Measurements from ENCODE around the gene NDUFB4. TPM values are rescaled to one million over a fixed set of nuclear protein-coding genes. Genes with fewer than 3 reads are reported as not detected.
A peak's percentile ranks its signal among the peaks of the same experiment; 100 is the strongest.

NDUFB4 gene
- total RNA-seq, 4 donors from 2014 or later = 142 to 333 (median 256) TPM

- Histone ChIP-seq H3K27ac (replicated peaks in 1 of 4) (peak overlapping the region; percentile 57 to 62 (median 62)), H3K4me1 (peaks cover 54 to 70% (median 58%) of the 10 kb centered on the region in 4 donors), H3K27me3 (no peaks in the 10 kb centered on the region), H3K4me3 (no peak overlapping the region), H3K9me3 (no peaks in the 10 kb centered on the region), H3K36me3 (no peaks in the 10 kb centered on the region)
- 75% methylated on average over 7 of the region's 7 CpGs for WGBS
- TF ChIP-seq POLR2AphosphoS5 (IDR thresholded peaks at IDR 0.05) (no peak), EP300 (IDR thresholded peaks at IDR 0.05) (no peak), POLR2A (IDR thresholded peaks at IDR 0.05; ENCODE audit: low read depth) (no peak), CTCF (IDR thresholded peaks at IDR 0.05) (no peak)
- no peak for DNase-seq (ENCODE audit: extremely low spot score)
- intact Hi-C loops (cut with DNase I) = loop anchor here (5.0 to 10.0 kb wide), 3 partner anchors 49 to 209 kb away; partner anchors contain the start of genes FSTL1 and LRRC58
These were observed 40.3 kb upstream of the NDUFB4 start for GRCh38 chr3:120555657-120556509.

DNA sequence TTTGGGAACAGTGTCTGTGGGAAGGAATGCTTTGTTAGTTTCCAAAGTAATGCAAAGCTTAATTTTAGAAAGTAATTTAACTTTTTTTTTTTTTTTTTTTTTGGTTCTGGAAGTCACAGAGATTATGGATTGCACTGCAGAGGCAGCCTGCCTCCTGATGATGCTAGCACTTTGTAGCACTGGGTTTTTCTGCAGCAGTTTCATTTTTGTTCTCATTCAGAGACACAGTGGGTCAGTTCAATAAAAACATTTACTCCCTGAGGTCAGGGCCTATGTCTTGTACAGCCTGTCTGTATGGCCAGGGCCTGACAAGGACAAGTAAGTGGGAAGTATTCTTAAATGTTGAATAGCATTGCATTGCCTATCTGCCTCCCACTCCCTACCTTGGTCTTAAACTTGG lies 39.0 kb upstream of the NDUFB4 start:
- H3K36me3 ChIP-seq = no peaks in the 10 kb centered on the region
- no peaks in the 10 kb centered on the region for H3K9me3 ChIP-seq
- H3K4me3 ChIP-seq = no peak overlapping the region
- H3K27ac ChIP-seq (replicated peaks in 1 of 4) = peak overlapping the region; percentile 83 to 88 (median 85)
- no peak for DNase-seq (ENCODE audit: extremely low spot score)
- intact Hi-C loops (cut with DNase I) = loop anchor here (5.0 to 10.0 kb wide), 3 partner anchors 50 to 210 kb away; partner anchors contain the start of genes FSTL1 and LRRC58
- H3K4me1 ChIP-seq = peaks cover 45 to 74% (median 60%) of the 10 kb centered on the region in 4 donors
- TF ChIP-seq CTCF (IDR thresholded peaks at IDR 0.05) (no peak), POLR2A (IDR thresholded peaks at IDR 0.05; ENCODE audit: low read depth) (no peak), EP300 (IDR thresholded peaks at IDR 0.05) (no peak), POLR2AphosphoS5 (IDR thresholded peaks at IDR 0.05) (no peak)
- H3K27me3 ChIP-seq = no peaks in the 10 kb centered on the region

DNA sequence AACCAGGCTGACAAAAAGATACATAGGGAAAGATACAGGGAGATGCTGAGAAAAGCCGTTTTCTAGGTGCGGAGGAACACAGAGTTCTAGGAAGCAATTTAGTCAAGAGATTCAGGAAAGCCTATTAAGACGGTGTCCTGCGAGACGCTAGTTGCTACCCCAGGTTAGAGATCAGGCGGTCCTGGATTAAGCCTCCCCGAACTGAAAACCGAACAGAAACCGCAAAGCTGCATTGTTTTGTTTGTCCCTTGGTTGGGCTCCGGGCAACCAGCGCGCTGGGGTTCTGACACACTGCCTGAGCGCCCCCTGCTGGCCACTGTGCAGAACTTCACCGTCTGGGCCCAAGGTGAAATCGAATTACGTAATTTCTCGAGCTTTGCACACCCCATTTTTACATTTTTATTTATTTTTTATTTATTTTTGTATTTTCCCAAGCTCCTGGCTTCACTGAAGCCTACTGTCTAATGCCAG lies 37.3 kb upstream of the NDUFB4 start:
- Histone ChIP-seq H3K4me3 (peak overlapping the region; percentile 49 to 61 (median 54)), H3K27ac (replicated peaks in 1 of 4) (peak overlapping the region; percentile 83 to 88 (median 85)), H3K4me1 (peaks cover 42 to 68% (median 60%) of the 10 kb centered on the region in 4 donors), H3K27me3 (no peaks in the 10 kb centered on the region), H3K36me3 (no peaks in the 10 kb centered on the region), H3K9me3 (no peaks in the 10 kb centered on the region)
- 0% methylated on average over 17 of the region's 17 CpGs for WGBS
- peak; percentile 98 to 99 (median 99) for TF ChIP-seq CTCF (IDR thresholded peaks at IDR 0.05)
- TF ChIP-seq POLR2AphosphoS5 (IDR thresholded peaks at IDR 0.05) = peak; percentile 55 to 66
- no peak for TF ChIP-seq POLR2A (IDR thresholded peaks at IDR 0.05; ENCODE audit: low read depth)
- intact Hi-C loops (cut with DNase I) = loop anchor here (2.0 to 10.0 kb wide), 5 partner anchors 52 to 314 kb away; partner anchors contain the start of genes FSTL1 and LRRC58
- peak; percentile 97 for DNase-seq (ENCODE audit: extremely low spot score)

DNA sequence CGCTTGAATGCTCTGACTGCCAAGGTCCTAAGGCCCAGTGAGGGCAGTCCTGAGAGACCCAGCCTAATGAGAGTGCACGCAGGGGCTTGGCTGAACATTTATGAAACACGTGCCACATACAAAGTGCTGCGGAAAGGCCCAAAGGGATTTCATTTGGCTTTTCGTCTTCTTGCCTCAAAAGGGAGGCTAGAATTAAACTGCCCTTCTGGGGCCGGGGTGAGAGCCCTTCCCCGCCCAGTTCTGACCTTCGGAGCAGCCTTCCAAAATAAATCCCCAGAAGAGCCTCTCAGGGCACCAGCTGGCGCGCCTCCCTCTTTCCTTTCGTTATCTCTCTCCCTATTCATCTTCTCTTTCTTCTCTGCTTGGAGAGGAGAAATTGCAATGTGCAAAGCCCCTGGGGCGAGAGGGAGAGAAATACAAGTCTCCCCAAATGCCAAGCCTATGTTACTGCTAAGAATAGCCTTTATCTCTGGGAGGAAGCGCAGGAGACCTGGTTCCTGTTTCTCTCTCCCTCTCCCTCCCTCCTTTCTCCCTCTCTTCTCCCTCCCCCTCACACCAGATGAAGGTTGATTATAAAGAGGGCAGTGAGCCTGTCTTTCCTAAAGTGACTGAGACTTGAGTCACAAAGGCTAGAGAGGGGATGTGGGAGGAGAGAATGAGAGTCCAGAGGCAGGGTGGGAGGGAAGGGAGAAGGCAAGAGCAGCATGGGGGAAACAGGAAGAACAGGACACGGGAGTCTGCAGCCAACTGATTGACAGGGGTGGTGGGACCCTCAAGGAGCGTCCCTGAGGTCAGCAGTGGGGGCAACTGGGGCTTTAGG lies 36.7 kb upstream of the NDUFB4 start:
- Histone ChIP-seq H3K36me3 (no peaks in the 10 kb centered on the region), H3K27ac (replicated peaks in 1 of 4) (peak overlapping the region; percentile 83 to 88 (median 85)), H3K27me3 (no peaks in the 10 kb centered on the region), H3K9me3 (no peaks in the 10 kb centered on the region), H3K4me3 (peak overlapping the region; percentile 49 to 61 (median 54)), H3K4me1 (peaks cover 42 to 65% (median 57%) of the 10 kb centered on the region in 4 donors)
- intact Hi-C loops (cut with DNase I) = loop anchor here (2.0 to 10.0 kb wide), 7 partner anchors 52 to 315 kb away; partner anchors contain the start of genes FSTL1, GTF2E1, LRRC58 and RABL3
- TF ChIP-seq CTCF (IDR thresholded peaks at IDR 0.05) = no peak
- TF ChIP-seq POLR2A (IDR thresholded peaks at IDR 0.05; ENCODE audit: low read depth) = no peak
- WGBS = 12% methylated on average over 15 of the region's 15 CpGs
- no peak for DNase-seq (ENCODE audit: extremely low spot score)
